IMR-90 (cell line): Measurements from ENCODE around the gene PRKN. TPM values are rescaled to one million over a fixed set of nuclear protein-coding genes. Genes with fewer than 3 reads are reported as not detected.

ENCODE experiments used
- ATAC-seq: fragments of 200-7000 bp; cut with Tn5 transposase; 2 replicates; pipeline ENCODE4 v1.9.1; 2020; ENCODE audit warnings: low read depth, mild to moderate bottlenecking, moderate library complexity
- BruUV-seq: library from RNA; stranded (reverse); fragments of 400-500 nt; replicated peaks from 2 replicates; lab custom pipeline; 2021; lab: Mats Ljungman, UMichigan
- CTCF ChIA-PET: fragments of 300-600 bp; formaldehyde crosslinking; extraction: SDS; loops from one replicate; lab custom pipeline; 2021; ENCODE audit warnings: antibody characterized with exemption; lab: Yijun Ruan, JAX
- POLR2A ChIA-PET: fragments of 300-600 bp; sonication (Branson Sonifier 250); formaldehyde crosslinking; loops from one replicate; lab custom pipeline; 2022; ENCODE audit warnings: antibody characterized with exemption; ENCODE audit not compliant: unreplicated experiment; lab: Charles Lee
- DNase-seq: peaks from one replicate; pipeline ENCODE4 v3.0.0; 2013
- H2AFZ ChIP-seq: replicated peaks from 2 replicates; pipeline ENCODE3; 2013; ENCODE audit warnings: low read length, mild to moderate bottlenecking; ENCODE audit not compliant: poor library complexity
- H2AK5ac ChIP-seq: 2 replicates; pipeline ENCODE4 v1.6.1; 2013; ENCODE audit warnings: low read depth, low read length, inconsistent platforms
- H2AK9ac ChIP-seq: replicated peaks from 2 replicates; pipeline ENCODE3; 2013; ENCODE audit warnings: mild to moderate bottlenecking, low read depth, low read length, moderate library complexity; ENCODE audit not compliant: poor library complexity
- H2BK120ac ChIP-seq: 2 replicates; pipeline ENCODE4 v1.6.1; 2013; ENCODE audit warnings: low read depth, low read length, inconsistent platforms
- H2BK15ac ChIP-seq: 3 replicates; pipeline ENCODE4 v1.6.1; 2013; ENCODE audit warnings: low read depth, low read length, inconsistent platforms
- H2BK20ac ChIP-seq: 2 replicates; pipeline ENCODE4 v1.6.1; 2013; ENCODE audit warnings: low read depth, mild to moderate bottlenecking, inconsistent platforms, low read length, moderate library complexity
- H2BK5ac ChIP-seq: 2 replicates; pipeline ENCODE4 v1.6.1; 2013; ENCODE audit warnings: mild to moderate bottlenecking, low read depth, low read length, inconsistent platforms; ENCODE audit not compliant: poor library complexity, severe bottlenecking
- H3K14ac ChIP-seq: replicated peaks from 2 replicates; pipeline ENCODE4 v1.6.1; 2013; ENCODE audit warnings: low read depth, low read length, inconsistent platforms
- H3K18ac ChIP-seq: 2 replicates; pipeline ENCODE4 v1.6.1; 2013; ENCODE audit warnings: low read depth, low read length, control low read depth
- H3K23ac ChIP-seq: 2 replicates; pipeline ENCODE4 v1.6.1; 2013; ENCODE audit warnings: low read depth, low read length, inconsistent platforms
- H3K27ac ChIP-seq: 2 replicates; pipeline ENCODE4 v1.5.1; 2013; ENCODE audit warnings: mild to moderate bottlenecking, control low read depth, low read length; ENCODE audit not compliant: insufficient read depth
- H3K27me3 ChIP-seq: 2 replicates; pipeline ENCODE4 v1.6.1; 2013; ENCODE audit warnings: low read length; ENCODE audit not compliant: control insufficient read depth, insufficient read depth
- H3K36me3 ChIP-seq: 2 replicates; pipeline ENCODE4 v1.6.1; 2013; ENCODE audit warnings: low read length, mixed read lengths; ENCODE audit not compliant: control insufficient read depth, insufficient read depth
- H3K4ac ChIP-seq: 2 replicates; pipeline ENCODE4 v1.6.1; 2013; ENCODE audit warnings: low read depth, low read length, inconsistent platforms
- H3K4me1 ChIP-seq: 2 replicates; pipeline ENCODE4 v1.6.1; 2013; ENCODE audit warnings: low read length, mixed read lengths; ENCODE audit not compliant: control insufficient read depth, insufficient read depth
- H3K4me2 ChIP-seq: 2 replicates; pipeline ENCODE4 v1.6.1; 2013; ENCODE audit warnings: low read depth, mild to moderate bottlenecking, control low read depth, low read length, moderate library complexity
- H3K4me3 ChIP-seq: 2 replicates; pipeline ENCODE4 v1.5.1; 2013; ENCODE audit warnings: low read depth, mild to moderate bottlenecking, control low read depth, low read length, moderate library complexity; ENCODE audit not compliant: insufficient read depth
- H3K56ac ChIP-seq: 2 replicates; pipeline ENCODE4 v1.6.1; 2013; ENCODE audit warnings: low read length, inconsistent platforms; ENCODE audit not compliant: insufficient read depth; ENCODE audit errors: extremely low read depth
- H3K79me1 ChIP-seq, 2 experiments: 2 replicates each; pipeline ENCODE4 v1.6.1; 2013; ENCODE audit warnings: low read length in 2 of 2, inconsistent platforms in 1 of 2, low read depth in 1 of 2
- H3K9ac ChIP-seq: 2 replicates; pipeline ENCODE4 v1.6.1; 2013; ENCODE audit warnings: low read depth, low read length, control low read depth
- H3K9me1 ChIP-seq: 2 replicates; pipeline ENCODE4 v1.6.1; 2013; ENCODE audit warnings: low read length, inconsistent platforms; ENCODE audit not compliant: insufficient read depth
- H3K9me3 ChIP-seq: 2 replicates; pipeline ENCODE4 v1.6.1; 2013; ENCODE audit warnings: low read length; ENCODE audit not compliant: control insufficient read depth, insufficient read depth
- H4K20me1 ChIP-seq: 2 replicates; pipeline ENCODE4 v1.6.1; 2013; ENCODE audit warnings: low read length, inconsistent platforms; ENCODE audit not compliant: insufficient read depth
- H4K5ac ChIP-seq: 2 replicates; pipeline ENCODE4 v1.6.1; 2013; ENCODE audit warnings: mild to moderate bottlenecking, low read depth, low read length, control low read depth
- H4K8ac ChIP-seq, 2 experiments: 2 replicates each; pipeline ENCODE4 v1.6.1; 2013; ENCODE audit warnings: low read depth in 2 of 2, low read length in 2 of 2, control low read depth in 1 of 2, inconsistent platforms in 1 of 2
- H4K91ac ChIP-seq: 2 replicates; pipeline ENCODE4 v1.6.1; 2013; ENCODE audit warnings: low read depth, low read length, inconsistent platforms; ENCODE audit not compliant: insufficient read depth
- BHLHE40 ChIP-seq: fragments of 150-350 bp; IDR thresholded peaks from 2 replicates; pipeline ENCODE4 v1.6.1; 2016; ENCODE audit warnings: mild to moderate bottlenecking, low read depth, low read length
- CTCF ChIP-seq: conservative IDR thresholded peaks from 2 replicates; pipeline ENCODE4 v1.5.1; 2012; ENCODE audit warnings: mild to moderate bottlenecking, low read depth, low read length, improper control_type of control experiment
- FOS ChIP-seq: fragments of 150-350 bp; IDR thresholded peaks from 2 replicates; pipeline ENCODE4 v1.6.1; 2016; ENCODE audit warnings: low read depth, low read length
- MAFK ChIP-seq: IDR thresholded peaks from 2 replicates; pipeline ENCODE4 v1.6.1; 2012; ENCODE audit warnings: low read depth, low read length, improper control_type of control experiment
- MAZ ChIP-seq: IDR thresholded peaks from 2 replicates; pipeline ENCODE4 v1.6.1; 2012; ENCODE audit warnings: low read depth, mild to moderate bottlenecking, low read length, improper control_type of control experiment, moderate library complexity, borderline replicate concordance
- NFE2L2 ChIP-seq: fragments of 150-350 bp; IDR thresholded peaks from 2 replicates; pipeline ENCODE4 v1.6.1; 2016; ENCODE audit warnings: low read depth, mild to moderate bottlenecking, low read length
- POLR2A ChIP-seq: IDR thresholded peaks from 2 replicates; pipeline ENCODE4 v1.6.1; 2012; ENCODE audit warnings: mild to moderate bottlenecking, low read depth, low read length
- RAD21 ChIP-seq: IDR thresholded peaks from 2 replicates; pipeline ENCODE4 v1.6.1; 2012; ENCODE audit warnings: low read length, improper control_type of control experiment
- RCOR1 ChIP-seq: IDR thresholded peaks from 2 replicates; pipeline ENCODE4 v1.6.1; 2012; ENCODE audit warnings: mild to moderate bottlenecking, low read length, improper control_type of control experiment; ENCODE audit not compliant: insufficient replicate concordance
- RFX5 ChIP-seq: IDR thresholded peaks from 2 replicates; pipeline ENCODE4 v1.8.0; 2012; ENCODE audit warnings: low read depth, mild to moderate bottlenecking, low read length, moderate library complexity
- USF2 ChIP-seq: fragments of 150-350 bp; IDR thresholded peaks from 2 replicates; pipeline ENCODE4 v1.6.1; 2017; ENCODE audit warnings: mild to moderate bottlenecking, antibody characterized with exemption, low read length, low read depth
- WGBS, 2 experiments: methylation state at CpG; one replicate each; pipeline versions ENCODE4 v1.1.5 to v1.1.7; 2013; ENCODE audit warnings: missing lambda C conversion rate in 2 of 2; ENCODE audit not compliant: insufficient read length in 1 of 2; ENCODE audit errors: extremely low coverage in 2 of 2; 5-methylcytosine and 5-hydroxymethylcytosine counted together
- dilution Hi-C: fragments of 300-500 bp; cut with HindIII; formaldehyde crosslinking; loops from one replicate; pipeline ENCODE4 v1.14.3; 2018; ENCODE audit warnings: low sequenced_read_pairs; ENCODE audit not compliant: unreplicated experiment
- in situ Hi-C: fragments of 300-500 bp; cut with MboI; formaldehyde crosslinking; loops from 3 replicates; pipeline ENCODE4 v1.14.3; 2019; ENCODE audit warnings: low sequenced_read_pairs, inconsistent platforms, mixed read lengths
- intact Hi-C: fragments of 100-400 bp; cut with micrococcal nuclease; formaldehyde crosslinking; loops from 2 replicates; pipeline ENCODE4 v1.10.0; 2022
- polyA plus RNA-seq, 3 experiments: library from polyadenylated mRNA; depleted of rRNA; stranded (reverse); fragments of >200 nt; gene quantifications; 2 replicates each; pipeline ENCODE4 v1.2.3, GENCODE V29; 2012; ENCODE audit warnings: low replicate concordance in 1 of 3
- total RNA-seq: library from RNA; depleted of rRNA; stranded (reverse); fragments of >200 nt; gene quantifications from 2 replicates; pipeline ENCODE4 v1.2.3, GENCODE V29; 2012
- TF ChIP-seq, protein P1 (sequence below): fragments of 150-350 bp; IDR thresholded peaks from 2 replicates; pipeline ENCODE4 v1.6.1; 2016; ENCODE audit warnings: low read depth, mild to moderate bottlenecking, low read length, moderate library complexity, borderline replicate concordance

PRKN gene
- total and polyA plus RNA-seq, 2 of the 4 experiments (the other 2 are of a cell fraction) = 0.15 to 0.18 TPM

GRCh38 chr6:161462148-161462547 is 1265.4 kb downstream of the PRKN start:
- H3K56ac ChIP-seq = no peak overlapping the region
- H3K9me1 ChIP-seq = no peaks in the 10 kb centered on the region
- no peaks in the 10 kb centered on the region for H3K4me1 ChIP-seq
- ChIA-PET CTCF (no interaction called here), POLR2A (no interaction called here)
- no peak overlapping the region for H2AK5ac ChIP-seq
- intact Hi-C loops = no loop called here
- no peak overlapping the region for H2AK9ac ChIP-seq
- H4K5ac ChIP-seq = no peak overlapping the region
- dilution Hi-C loops = no loop called here
- ATAC-seq = no peak
- H4K20me1 ChIP-seq = no peaks in the 10 kb centered on the region
- H3K18ac ChIP-seq = no peak overlapping the region
- no peak overlapping the region for H3K4me2 ChIP-seq
- H4K8ac ChIP-seq = no peak overlapping the region
- no peak overlapping the region for H3K4ac ChIP-seq
- no peak overlapping the region for H2AFZ ChIP-seq
- no peaks in the 10 kb centered on the region for H3K27me3 ChIP-seq
- no peak overlapping the region for H3K27ac ChIP-seq
- H3K23ac ChIP-seq = no peak overlapping the region
- no peak overlapping the region for H2BK15ac ChIP-seq
- no peak overlapping the region for H2BK20ac ChIP-seq
- no CpG with 5 or more reads among the region's 2 CpGs for WGBS, 2 experiments
- H3K36me3 ChIP-seq = no peaks in the 10 kb centered on the region
- BruUV-seq = no TSS peak
- TF ChIP-seq RFX5 (no peak), BHLHE40 (no peak), RAD21 (no peak), MAFK (no peak), RCOR1 (no peak), NFE2L2 (no peak), POLR2A (no peak), FOS (no peak), USF2 (no peak), MAZ (no peak), CTCF (no peak)
- TF ChIP-seq, protein P1, sequence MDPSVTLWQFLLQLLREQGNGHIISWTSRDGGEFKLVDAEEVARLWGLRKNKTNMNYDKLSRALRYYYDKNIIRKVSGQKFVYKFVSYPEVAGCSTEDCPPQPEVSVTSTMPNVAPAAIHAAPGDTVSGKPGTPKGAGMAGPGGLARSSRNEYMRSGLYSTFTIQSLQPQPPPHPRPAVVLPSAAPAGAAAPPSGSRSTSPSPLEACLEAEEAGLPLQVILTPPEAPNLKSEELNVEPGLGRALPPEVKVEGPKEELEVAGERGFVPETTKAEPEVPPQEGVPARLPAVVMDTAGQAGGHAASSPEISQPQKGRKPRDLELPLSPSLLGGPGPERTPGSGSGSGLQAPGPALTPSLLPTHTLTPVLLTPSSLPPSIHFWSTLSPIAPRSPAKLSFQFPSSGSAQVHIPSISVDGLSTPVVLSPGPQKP = no peak
- no peak overlapping the region for H2BK120ac ChIP-seq
- no peak for DNase-seq
- peaks cover 6% of the 10 kb centered on the region; the same call in 1 of the 2 replicates for H3K9me3 ChIP-seq
- H3K79me1 ChIP-seq = no peaks in the 10 kb centered on the region
- no peak overlapping the region for H3K4me3 ChIP-seq
- no peak overlapping the region for H4K91ac ChIP-seq
- H2BK5ac ChIP-seq = no peak overlapping the region
- in situ Hi-C loops = no loop called here
- H3K9ac ChIP-seq = no peak overlapping the region
- no peak overlapping the region for H3K14ac ChIP-seq
